Renal cortical epithelial cell (primary cell): ENCODE data around the gene STK33. TPM values are rescaled to one million over a fixed set of nuclear protein-coding genes. Genes with fewer than 3 reads are reported as not detected.

Experiments
- DNase-seq: peaks from one replicate; pipeline ENCODE4 v3.0.0-alpha.2; 2011; ENCODE audit warnings: low read depth
- total RNA-seq: library from RNA; depleted of rRNA; stranded (reverse); fragments of >200 nt; gene quantifications from 2 replicates; pipeline ENCODE4 v1.2.3, GENCODE V29; 2014

STK33 gene
- total RNA-seq, 1 donor from 2014 or later = 24.2 TPM

DNA sequence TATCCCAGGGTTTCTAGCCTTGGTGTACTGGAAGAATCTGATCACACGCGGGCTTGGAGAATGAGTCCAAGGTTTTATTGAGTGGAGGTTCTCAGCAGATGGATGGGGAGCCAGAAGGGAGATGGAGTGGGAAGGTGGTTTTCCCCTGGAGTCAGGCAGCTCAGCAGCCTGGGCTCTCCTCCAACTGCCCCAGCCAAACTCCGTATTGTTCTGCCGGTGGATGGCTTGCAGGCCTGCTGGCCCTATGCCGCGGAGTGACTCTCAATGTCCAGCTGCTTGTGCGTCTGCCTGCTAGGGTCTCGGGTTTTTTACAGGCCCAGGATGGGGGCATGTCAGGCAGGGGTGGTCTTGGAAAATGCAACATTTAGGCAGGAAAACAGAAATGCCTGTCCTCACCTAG is 168.0 kb downstream of the STK33 start:
- DNase-seq = no peak

DNA sequence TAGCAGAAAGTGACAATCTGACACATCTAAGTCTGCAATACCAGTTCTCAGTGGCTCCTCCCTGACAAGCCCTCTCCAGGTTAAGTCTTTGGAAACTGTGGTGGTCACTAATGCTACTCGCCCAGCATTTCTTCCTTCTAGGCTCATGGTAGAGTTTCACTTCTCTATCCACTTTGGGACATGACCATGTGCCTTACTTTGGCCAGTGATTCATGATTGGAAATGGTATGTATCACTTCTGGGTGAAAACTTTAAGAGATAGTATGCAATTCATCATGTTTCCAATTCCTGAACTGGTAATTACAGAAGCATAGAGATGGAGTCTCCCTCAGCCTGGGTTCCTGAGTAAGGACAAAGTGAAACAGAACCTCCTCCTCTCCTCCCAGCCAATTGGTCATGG is 178.8 kb downstream of the STK33 start:
- no peak for DNase-seq

DNA sequence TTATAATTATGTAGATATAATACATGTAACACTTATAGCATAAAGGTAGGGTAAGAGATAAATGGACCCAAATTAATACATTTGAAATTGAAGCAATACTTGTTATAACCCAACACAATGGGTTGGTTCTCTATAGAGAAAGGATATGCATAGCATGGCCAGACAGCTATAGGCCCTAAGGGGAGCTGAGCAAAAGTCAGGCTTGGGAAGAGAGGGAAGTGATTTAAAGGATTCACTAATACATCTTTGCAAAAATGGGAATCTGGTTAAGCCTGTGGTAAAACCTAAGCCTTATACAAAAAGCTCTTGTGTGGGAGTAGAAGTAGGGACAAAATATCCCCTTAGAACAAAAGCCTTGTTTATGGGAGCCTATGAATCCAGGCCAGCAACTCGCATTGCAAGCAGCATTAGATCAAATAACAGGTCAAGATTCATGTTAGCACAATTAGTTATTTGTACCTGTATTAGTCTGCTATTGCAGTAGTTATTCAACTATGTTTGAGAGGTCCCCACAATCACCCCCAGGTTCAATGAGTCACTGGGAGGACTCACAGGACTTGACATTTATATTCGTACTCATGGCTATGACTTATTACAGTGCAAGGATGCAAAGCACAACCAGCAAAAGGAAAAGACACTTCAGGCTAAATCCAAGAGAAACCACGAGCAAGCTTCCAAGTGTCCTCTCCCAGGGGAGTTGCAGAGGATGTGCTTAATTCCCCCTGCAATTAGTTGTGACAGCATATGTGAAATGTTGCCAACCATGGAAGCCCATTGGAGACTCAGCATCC is 185.7 kb downstream of the STK33 start:
- peak; percentile 28 for DNase-seq

DNA sequence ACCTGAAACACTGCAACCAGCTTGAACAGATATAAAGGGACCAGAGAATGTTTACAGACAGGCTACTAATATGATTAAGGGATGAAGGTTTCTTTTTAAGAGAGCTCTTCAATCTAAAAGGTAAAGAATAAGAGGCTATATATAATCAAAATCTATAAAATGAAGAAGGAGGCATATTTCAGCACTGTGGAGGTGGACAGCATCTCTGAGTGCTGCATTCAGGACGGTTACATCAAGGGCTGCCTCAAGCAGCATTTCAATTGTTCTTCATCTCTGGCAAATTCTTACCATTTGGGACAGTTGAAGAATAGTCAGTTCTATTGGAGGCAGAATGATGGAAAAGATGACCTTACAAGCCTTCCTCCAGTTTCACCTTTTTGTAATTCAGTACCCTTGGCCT is 190.7 kb downstream of the STK33 start:
- DNase-seq = peak; percentile 9

DNA sequence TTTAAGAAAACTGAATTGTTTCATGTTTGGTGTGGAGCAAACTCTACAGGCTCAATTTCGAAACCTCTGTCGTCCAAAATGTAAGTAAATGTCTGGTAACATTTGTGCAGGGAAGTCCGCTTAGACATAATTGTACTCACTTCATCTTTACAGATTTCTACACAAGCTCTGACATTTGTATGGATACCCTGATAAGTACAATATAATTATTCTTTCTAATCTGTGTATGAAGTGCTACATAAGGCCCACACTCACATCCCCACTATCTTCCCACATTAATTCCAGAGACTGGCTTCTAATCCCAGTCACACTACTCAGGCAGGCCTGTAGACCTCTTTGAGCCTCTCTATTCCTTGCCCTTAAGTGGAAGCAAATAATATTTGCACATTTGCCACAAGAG is 201.1 kb downstream of the STK33 start:
- no peak for DNase-seq

DNA sequence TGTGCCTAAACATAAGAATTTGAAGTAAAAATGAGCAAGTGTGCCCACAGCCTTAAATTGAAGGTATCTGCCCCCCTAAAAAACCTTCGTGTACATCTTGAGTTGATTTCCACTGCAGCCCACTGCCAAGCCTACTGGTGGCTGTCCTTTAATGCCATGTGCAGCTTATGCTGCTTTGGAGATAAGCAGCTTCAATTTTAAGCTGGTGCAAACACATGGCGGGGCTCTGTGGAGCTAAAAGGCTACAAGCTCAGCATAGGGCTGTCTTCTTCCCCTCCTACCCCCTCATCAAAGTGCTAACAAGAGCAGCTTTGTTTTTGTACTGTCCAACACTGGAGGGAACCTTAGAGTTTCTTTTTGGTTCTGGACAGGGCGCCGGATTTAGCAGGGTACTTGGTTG is 201.9 kb downstream of the STK33 start:
- no peak for DNase-seq

DNA sequence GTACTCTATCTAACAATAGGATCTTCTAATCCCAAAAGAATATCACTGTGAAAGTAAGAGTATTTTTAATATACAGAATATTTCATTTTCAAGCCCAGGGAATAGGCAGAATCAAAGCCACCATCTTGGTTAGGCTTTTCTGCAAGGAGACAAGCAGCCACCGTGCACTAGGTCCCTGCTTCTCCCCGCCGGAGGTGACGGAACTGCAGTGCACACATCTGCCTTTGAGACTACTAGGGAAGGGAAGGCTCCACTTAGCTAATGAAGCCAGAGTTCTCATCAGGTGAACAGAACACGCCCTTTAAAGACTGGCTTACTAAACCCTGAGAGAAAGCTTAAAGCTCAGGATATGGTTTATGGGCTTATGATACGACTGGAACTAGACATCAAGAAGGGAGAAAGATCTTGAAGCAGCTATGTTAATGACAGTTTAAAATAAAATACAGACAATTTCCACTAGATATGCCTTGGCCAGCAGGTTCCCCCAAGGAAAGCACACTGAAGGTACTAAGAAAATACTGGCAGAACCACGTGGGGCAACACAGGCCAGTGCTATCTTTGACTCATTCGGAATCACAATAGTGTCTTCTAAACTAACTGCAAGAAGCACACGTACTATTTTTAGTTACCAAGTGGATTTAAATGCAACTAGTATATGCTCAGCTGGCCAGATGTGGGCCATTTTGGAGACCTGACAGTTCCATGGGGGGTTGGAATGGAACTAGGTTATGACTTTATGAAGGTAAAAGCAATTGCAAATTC is 203.0 kb downstream of the STK33 start:
- no peak for DNase-seq

DNA sequence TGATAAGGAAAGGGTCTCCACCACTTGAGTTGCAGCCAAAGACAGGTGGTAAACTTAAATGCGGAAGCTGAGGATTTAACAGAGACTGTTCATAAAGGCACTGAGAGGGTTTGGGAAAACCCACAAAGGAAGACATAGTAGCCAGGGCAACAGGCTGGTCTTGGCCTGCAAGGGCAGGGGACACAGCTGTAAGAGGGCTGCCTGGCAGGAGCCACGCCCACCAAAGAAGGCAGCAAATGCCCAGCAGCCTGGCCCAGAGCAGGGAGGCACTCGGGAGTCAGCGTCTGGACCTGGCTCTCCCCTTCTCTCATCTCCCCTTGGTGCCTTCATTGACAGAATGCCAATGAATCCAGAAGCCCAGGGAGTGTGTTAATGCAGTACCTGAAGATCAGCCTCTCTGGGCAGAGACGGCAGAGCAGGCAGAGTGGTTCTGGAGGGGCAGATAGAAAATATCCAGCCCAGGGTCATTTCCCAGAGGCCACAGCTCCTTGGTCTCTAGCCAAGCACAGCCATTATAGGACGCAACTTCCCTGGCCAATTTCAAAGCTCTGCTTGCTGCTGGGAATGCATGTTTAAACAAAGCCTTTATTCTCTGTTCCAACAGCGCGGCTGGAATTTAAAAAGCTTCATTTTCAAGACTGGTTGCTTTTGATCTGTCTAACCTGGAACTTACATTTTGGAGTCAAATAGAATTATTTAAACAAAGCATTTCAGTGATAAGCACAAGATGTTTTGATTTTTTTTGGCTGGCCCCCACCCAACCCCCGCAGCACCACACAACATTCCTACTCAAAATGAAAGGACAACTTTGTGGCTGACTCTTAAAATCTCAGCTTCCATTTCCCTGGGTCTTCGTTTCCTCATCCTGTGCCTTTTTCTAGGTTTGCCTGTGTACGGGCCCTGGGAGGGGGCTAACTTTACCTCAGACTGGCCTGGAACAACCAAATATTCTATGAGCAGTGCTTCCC is 204.7 kb downstream of the STK33 start:
- DNase-seq = no peak

DNA sequence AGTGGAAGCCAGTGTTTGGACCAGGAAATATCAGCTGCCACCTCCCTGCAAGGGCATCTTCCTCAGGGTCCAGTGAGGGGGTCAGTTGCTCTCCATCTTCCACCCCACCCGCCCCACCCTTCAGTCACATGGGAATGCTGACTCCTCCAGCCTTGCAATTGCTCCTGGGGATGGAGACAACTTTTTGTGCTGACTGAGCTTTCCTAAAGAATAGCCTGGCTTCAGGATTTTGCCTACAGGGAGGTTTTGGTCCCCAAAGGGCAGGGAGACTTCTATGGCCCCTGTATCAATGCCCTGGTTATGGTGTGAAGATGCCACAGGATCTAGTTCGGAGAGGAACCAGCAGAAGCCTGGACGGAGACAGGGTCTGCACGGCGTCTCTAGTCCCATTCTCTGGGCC is 206.3 kb downstream of the STK33 start:
- DNase-seq = no peak

DNA sequence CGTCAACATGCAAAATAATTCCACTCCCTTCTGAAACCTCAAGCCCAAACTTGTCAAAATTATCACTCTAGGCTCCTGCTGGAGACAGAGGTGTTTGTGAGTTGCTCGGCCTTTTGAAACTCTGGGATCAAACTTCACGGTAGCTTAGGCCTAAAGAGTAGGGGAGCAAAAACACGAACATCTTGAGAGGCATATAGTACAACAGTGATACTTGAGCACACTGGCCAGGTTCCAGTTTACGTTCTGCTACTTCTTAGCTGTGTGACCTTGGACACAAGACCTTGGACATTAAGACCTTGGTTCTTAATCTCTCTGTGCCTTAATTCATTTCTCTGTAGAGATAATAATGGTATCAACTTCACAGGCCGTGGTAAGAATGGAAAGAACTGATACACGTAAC is 206.9 kb downstream of the STK33 start:
- no peak for DNase-seq

DNA sequence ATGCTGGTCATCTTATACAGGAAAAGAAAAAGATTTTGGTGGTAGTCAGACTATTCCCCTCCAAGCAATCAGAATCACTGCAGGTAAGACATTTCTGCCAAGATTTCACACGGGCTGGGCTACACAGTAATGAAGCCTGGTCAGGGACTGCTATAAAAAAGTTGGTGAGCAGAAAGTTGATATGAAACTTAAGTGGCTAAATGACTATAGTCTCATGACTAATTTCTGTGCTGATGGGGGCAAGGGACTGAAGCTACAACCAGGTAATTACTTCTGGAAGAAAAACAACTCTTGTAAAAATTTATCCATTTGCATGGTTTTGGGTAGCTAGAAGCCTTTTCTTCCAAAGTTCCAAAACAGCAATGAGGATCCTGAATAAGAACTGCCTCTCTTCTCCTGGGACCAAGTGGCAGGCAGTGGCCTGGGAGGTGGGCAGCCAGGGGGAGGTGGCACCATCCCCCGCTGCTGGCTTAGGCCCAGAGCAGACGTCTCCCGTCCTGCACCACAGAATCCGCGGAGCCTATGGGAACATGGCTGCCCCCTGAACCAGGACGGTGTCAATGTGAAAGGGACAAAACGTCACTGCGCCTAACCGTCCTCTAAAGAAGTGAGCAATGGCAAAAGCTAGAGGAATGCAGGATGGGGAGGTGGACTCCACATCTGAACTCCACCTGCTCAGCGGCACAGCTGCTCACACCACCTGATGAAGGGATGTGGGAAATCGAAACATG is 207.7 kb downstream of the STK33 start:
- no peak for DNase-seq

DNA sequence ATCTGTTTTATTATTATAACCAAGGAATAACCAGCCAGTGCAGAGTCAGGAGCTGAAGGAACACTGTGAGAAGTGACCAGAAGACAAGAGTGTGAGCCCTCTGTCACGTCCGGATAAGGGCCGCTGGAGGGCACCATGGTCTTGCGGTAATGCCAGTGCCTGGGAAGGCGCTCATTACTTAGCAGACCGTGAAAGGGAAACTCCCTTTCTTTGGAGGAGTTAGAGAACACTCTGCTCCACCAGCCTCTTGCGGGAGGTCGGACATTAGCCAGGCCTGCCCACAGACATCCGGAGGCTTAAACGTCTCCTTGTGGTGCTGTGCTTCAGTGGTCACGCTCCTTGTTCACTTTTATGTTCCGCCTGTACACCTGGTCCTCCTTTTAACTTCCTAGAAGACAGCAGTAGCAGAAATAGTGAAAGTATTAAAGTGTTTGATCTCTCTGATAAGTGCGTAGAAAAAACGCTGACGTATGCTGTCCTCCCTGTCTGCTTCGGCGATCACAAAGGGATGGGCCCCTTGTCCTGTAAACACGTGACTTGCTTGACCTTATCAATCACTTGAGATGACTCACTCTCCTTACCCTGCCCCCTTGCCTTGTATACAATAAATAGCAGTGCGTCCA is 209.7 kb downstream of the STK33 start:
- DNase-seq = peak; percentile 93

DNA sequence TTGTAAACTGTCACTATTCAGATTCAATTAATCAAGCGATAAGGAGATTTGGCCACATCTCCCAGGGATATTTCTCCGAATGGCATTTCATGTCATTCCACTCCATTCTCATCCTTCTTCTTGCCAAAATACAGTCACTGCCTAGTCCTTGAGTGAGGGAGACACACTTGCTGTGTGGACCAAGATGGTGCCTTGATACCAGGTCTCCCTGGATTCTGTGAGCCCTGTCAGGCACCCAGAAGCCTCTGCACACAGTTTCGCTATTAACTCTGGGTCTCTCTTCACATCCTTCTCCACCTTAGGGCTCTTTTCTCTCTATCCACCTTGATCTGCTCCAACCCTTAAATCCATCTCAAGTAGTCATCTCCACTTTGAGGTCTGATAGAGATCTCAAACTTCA is 210.4 kb downstream of the STK33 start:
- no peak for DNase-seq

DNA sequence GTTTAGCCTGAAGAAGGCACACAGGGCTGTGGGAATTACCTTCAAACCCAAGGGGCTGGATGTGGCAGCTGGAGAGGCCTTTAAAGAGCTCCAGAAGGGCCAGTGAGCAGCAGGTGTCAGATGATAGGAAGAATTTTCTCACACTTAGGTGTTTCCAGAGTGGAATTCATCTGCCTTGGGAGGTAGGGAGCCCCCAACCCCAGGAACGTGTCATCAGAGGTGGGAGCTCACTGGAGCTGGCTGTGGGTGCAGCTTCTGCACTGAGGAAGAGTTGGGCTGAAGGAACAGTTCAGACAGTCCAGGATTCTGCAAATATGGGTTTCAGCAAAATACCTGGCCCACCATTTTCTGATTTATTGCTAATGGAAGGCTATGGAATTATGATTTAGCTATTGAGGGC is 210.8 kb downstream of the STK33 start:
- DNase-seq = no peak

DNA sequence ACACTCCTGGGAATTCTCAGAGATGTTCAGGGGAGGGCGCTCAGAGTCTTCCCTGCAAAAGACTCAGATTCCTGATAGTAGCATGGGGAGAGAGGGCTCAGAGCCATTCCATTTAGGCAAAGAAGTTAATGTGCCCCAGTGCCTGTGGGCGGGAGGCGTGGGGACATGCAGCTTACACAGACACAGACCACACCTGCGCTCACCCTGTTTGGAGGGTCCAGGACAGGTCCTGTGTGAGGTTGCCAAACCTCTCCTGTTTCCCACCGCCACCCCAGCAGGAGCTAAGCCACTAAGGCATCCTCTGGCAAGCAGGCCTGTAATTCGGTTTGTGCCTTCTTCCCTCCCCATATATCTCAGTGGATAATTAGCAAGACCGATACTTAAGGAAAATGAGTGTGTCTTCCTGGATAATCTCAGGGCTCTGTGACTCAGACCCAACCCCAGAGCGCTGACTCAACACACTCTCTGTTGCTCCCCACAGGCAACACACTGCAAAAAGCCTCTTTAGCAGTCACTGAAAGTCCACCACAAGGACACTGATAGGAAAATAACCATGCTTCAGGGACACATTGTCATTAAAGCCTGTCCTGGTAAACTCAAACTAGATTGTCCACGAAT is 211.5 kb downstream of the STK33 start:
- DNase-seq = peak; percentile 78

DNA sequence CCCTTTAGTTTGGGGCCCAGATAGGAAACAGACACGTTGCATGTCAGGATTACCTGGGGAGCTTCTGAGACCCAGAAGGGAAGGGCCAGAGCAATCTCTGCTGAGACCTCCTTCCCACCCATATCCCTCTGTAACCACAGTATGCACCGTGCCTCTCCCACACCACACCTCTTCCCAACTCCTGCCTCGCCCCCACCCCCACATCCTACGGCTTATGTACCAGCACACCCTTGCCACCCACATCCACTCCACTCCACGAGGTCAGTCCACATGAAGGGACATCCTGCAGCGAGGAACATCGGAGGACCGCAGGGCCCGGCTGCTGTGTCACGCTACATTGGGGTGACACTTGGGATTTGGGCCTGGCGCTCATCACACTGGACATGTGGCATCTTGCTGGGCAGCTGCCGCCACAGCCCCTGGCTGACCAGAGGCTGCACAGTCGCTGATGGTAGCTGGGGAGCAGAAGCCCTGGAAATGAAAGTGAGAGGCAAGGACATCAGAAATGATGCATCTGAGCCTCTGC is 212.1 kb downstream of the STK33 start:
- DNase-seq = no peak

DNA sequence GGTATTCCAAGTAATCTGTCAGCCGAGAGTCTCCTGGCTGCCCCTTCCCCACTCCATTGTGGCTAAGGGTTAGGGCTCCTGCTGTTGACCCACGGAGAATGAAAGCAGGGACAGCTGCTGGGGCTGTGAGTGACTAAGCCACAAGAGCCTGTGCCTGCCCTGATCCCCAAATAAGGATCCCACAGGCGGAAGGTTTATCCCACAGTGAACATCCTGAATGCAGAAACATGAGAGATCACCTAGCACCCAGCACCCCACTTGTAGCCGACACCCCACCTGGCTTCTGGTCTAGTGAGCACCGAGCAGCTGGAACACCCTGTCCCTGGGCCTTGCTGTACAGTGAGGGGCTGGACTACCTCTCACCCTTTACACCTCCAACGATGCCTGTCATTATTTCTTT is 212.7 kb downstream of the STK33 start:
- no peak for DNase-seq

DNA sequence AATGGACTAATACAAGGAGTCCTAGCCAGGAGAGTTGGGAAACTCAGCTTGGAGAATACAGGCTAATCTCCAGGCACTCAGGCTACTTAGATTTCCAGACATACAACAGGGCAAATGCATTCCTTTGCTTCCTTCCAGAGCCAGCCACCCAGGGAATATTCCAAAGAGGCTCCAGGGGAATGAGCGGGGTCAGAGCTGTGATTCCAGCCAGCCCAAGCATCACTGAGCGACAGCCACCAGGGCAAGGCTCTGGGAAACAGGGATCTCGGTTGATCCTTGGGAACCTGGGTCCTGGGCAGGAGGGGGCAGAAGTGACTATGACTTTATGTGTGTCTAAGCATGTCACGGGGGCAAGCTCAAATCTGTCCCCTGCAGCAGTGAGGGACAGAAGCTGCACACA is 218.1 kb downstream of the STK33 start:
- no peak for DNase-seq

DNA sequence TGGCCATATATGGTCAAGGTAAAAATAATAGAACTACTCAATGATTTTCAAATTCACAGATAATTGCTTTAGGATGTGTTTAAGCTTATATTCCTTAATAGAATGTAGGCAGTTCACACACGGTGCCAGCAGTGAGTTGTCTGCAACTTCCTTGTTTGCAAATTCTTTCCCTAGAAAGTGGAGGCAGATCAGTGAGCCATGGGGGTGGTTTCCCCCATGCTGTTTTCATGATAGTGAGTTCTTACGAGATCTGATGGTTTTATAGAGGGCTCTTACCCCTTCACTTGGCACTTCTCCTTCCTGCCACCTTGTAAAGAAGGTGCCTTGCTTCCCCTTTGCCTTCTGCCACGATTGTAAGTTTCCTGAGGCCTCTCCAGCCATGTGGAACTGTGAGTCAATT is 218.6 kb downstream of the STK33 start:
- DNase-seq = no peak

DNA sequence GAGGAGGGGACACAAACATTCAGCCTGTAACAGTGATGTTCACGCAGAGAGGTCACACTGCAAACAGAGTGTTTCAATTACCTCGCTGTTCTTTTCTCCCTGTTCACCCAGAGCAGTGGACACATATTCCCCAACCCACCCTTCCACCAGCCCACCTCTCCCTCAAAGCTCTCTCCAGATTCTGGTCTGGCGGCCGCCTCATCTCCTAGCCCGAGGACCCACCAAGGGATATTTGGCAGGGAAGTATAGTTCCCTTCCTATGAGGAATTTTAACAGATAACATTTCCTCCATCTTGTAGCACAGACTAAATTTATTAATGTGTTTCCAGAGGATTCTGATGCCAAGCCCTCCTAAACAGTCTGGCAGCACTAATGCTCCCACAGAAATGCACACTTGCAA is 219.3 kb downstream of the STK33 start:
- no peak for DNase-seq
